ENCODE data around the gene GID8. TPM values are rescaled to one million over a fixed set of nuclear protein-coding genes. Genes with fewer than 3 reads are reported as not detected.

The GID8 gene
- total RNA-seq, 1 donor from 2014 or later: 69.2 TPM

- DNase-seq (ENCODE audit: low read depth) (peak; percentile 37), FAIRE-seq (no peak)
- no peak for TF ChIP-seq CTCF (IDR thresholded peaks at IDR 0.05; ENCODE audit: insufficient read depth, low read length, severe bottlenecking)
- Histone ChIP-seq H3K27me3 (ENCODE audit: control insufficient read depth, insufficient read depth, low read length) (no peaks in the 10 kb centered on the region), H3K4me3 (ENCODE audit: low read depth, low read length) (no peak overlapping the region), H3K36me3 (ENCODE audit: control insufficient read depth, insufficient read depth, low read length) (no peaks in the 10 kb centered on the region)
These were observed 23.4 kb downstream of the GID8 start for GRCh38 chr20:62961310-62961783.

GRCh38 chr20:62961799-62962198 is 23.9 kb downstream of the GID8 start:
- FAIRE-seq (no peak), DNase-seq (ENCODE audit: low read depth) (no peak)
- Histone ChIP-seq H3K4me3 (ENCODE audit: low read depth, low read length) (no peak overlapping the region), H3K27me3 (ENCODE audit: control insufficient read depth, insufficient read depth, low read length) (no peaks in the 10 kb centered on the region), H3K36me3 (ENCODE audit: control insufficient read depth, insufficient read depth, low read length) (no peaks in the 10 kb centered on the region)
- no peak for TF ChIP-seq CTCF (IDR thresholded peaks at IDR 0.05; ENCODE audit: insufficient read depth, low read length, severe bottlenecking)

- DNase-seq (ENCODE audit: low read depth): no peak
- no peak for TF ChIP-seq CTCF (IDR thresholded peaks at IDR 0.05; ENCODE audit: insufficient read depth, low read length, severe bottlenecking)
- no peak for FAIRE-seq
- no peaks in the 10 kb centered on the region for H3K27me3 ChIP-seq (ENCODE audit: control insufficient read depth, insufficient read depth, low read length)
- H3K36me3 ChIP-seq (ENCODE audit: control insufficient read depth, insufficient read depth, low read length): no peaks in the 10 kb centered on the region
- H3K4me3 ChIP-seq (ENCODE audit: low read depth, low read length): no peak overlapping the region
These were observed 24.4 kb downstream of the GID8 start for GRCh38 chr20:62962221-62962879.

- no peak for TF ChIP-seq CTCF (IDR thresholded peaks at IDR 0.05; ENCODE audit: insufficient read depth, low read length, severe bottlenecking)
- Histone ChIP-seq H3K27me3 (ENCODE audit: control insufficient read depth, insufficient read depth, low read length) (no peaks in the 10 kb centered on the region), H3K36me3 (ENCODE audit: control insufficient read depth, insufficient read depth, low read length) (no peaks in the 10 kb centered on the region), H3K4me3 (ENCODE audit: low read depth, low read length) (no peak overlapping the region)
- FAIRE-seq (no peak), DNase-seq (ENCODE audit: low read depth) (no peak)
These were observed 25.1 kb downstream of the GID8 start for GRCh38 chr20:62962891-62963613.

- FAIRE-seq: no peak
These were observed 25.9 kb downstream of the GID8 start for GRCh38 chr20:62963614-62964397.

More at GRCh38 chr20:62963614-62964397, 25.9 kb downstream of the GID8 start:
- no peak for TF ChIP-seq CTCF (IDR thresholded peaks at IDR 0.05; ENCODE audit: insufficient read depth, low read length, severe bottlenecking)
- Histone ChIP-seq H3K4me3 (ENCODE audit: low read depth, low read length) (no peak overlapping the region), H3K27me3 (ENCODE audit: control insufficient read depth, insufficient read depth, low read length) (no peaks in the 10 kb centered on the region), H3K36me3 (ENCODE audit: control insufficient read depth, insufficient read depth, low read length) (no peaks in the 10 kb centered on the region)
- DNase-seq (ENCODE audit: low read depth): no peak

All from bronchial epithelial cell (primary cell).